ENCODE measurements around the gene ANKRD16.

The ANKRD16 gene

DNA sequence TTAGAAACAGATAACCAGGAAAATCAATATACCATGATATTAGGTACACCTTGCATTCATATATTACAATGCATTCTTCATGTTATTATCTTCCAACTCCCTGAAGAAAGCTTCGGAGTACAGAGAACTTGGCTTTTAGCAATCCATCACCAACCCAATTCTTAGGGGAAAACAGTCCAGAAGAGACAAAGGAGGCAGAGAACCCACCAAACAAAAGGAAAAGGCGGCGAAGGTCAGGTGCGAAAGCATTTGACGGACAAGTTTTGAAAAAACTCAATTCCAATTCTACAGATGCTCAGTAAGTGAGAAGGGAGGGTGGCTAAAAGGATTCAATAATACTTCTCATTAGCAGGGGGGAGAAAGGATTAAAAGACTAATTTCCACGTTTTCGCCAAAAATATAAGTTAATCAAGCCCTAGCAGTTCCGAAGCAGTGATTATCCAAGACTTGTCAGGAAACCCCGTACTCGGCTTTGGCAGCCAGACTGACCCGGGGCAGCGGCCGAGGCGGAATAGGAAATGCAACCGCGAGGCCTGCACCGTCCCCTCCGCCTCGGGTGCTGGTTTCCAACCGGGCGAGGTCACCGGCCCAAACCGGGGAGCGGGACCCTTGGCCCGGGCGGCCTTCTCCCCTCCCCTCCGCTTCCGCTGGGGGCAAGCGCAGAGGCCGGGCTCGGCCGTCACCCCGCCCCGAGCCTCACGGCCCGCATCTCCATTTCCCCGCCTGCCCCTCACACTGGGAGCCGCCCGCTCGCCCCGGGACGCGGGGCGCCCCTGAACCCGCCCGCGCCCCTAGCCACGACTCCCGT lies 77.2 kb downstream of the ANKRD16 start:
- Histone ChIP-seq H3K9ac (ENCODE audit: low read length) (peak overlapping the region; percentile 99), H3K4me3 (ENCODE audit: low read length) (peak overlapping the region; percentile 97), H3K27ac (ENCODE audit: low read length) (peak overlapping the region; percentile 80), H3K27me3 (ENCODE audit: control insufficient read depth, insufficient read depth, low read length) (no peaks in the 10 kb centered on the region), H3K9me3 (ENCODE audit: control insufficient read depth, low read depth, low read length) (no peaks in the 10 kb centered on the region), H3K4me1 (ENCODE audit: control insufficient read depth, low read depth, low read length) (peaks cover 20% of the 10 kb centered on the region), H3K36me3 (ENCODE audit: control insufficient read depth, low read depth, low read length) (peaks cover 4% of the 10 kb centered on the region)
